ENCODE measurements around the gene CX3CL1.

GRCh38 chr16:57427824-57428223 is 55.5 kb downstream of the CX3CL1 start:
- TF ChIP-seq, protein P1, sequence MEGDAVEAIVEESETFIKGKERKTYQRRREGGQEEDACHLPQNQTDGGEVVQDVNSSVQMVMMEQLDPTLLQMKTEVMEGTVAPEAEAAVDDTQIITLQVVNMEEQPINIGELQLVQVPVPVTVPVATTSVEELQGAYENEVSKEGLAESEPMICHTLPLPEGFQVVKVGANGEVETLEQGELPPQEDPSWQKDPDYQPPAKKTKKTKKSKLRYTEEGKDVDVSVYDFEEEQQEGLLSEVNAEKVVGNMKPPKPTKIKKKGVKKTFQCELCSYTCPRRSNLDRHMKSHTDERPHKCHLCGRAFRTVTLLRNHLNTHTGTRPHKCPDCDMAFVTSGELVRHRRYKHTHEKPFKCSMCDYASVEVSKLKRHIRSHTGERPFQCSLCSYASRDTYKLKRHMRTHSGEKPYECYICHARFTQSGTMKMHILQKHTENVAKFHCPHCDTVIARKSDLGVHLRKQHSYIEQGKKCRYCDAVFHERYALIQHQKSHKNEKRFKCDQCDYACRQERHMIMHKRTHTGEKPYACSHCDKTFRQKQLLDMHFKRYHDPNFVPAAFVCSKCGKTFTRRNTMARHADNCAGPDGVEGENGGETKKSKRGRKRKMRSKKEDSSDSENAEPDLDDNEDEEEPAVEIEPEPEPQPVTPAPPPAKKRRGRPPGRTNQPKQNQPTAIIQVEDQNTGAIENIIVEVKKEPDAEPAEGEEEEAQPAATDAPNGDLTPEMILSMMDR (IDR thresholded peaks at IDR 0.05 in 2 of 3, conservative IDR thresholded peaks at IDR 0.05 in 1 of 3; ENCODE audit: borderline replicate concordance in 1 of 3, insufficient read depth in 1 of 3, low read depth in 2 of 3, low read length in 2 of 3), result no peak
- TF ChIP-seq RAD21 (IDR thresholded peaks at IDR 0.05; ENCODE audit: low read depth), result no peak
- no peak for TF ChIP-seq ZNF274 (IDR thresholded peaks at IDR 0.05; ENCODE audit: low read depth, low read length)
- no peak for TF ChIP-seq CEBPB (IDR thresholded peaks at IDR 0.05; ENCODE audit: low read depth)
- no peak for TF ChIP-seq MAX (IDR thresholded peaks at IDR 0.05)
- TF ChIP-seq ZFX (IDR thresholded peaks at IDR 0.05), result no peak
- TF ChIP-seq, protein P2, sequence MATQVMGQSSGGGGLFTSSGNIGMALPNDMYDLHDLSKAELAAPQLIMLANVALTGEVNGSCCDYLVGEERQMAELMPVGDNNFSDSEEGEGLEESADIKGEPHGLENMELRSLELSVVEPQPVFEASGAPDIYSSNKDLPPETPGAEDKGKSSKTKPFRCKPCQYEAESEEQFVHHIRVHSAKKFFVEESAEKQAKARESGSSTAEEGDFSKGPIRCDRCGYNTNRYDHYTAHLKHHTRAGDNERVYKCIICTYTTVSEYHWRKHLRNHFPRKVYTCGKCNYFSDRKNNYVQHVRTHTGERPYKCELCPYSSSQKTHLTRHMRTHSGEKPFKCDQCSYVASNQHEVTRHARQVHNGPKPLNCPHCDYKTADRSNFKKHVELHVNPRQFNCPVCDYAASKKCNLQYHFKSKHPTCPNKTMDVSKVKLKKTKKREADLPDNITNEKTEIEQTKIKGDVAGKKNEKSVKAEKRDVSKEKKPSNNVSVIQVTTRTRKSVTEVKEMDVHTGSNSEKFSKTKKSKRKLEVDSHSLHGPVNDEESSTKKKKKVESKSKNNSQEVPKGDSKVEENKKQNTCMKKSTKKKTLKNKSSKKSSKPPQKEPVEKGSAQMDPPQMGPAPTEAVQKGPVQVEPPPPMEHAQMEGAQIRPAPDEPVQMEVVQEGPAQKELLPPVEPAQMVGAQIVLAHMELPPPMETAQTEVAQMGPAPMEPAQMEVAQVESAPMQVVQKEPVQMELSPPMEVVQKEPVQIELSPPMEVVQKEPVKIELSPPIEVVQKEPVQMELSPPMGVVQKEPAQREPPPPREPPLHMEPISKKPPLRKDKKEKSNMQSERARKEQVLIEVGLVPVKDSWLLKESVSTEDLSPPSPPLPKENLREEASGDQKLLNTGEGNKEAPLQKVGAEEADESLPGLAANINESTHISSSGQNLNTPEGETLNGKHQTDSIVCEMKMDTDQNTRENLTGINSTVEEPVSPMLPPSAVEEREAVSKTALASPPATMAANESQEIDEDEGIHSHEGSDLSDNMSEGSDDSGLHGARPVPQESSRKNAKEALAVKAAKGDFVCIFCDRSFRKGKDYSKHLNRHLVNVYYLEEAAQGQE (IDR thresholded peaks at IDR 0.05; ENCODE audit: low read depth), result no peak
- no peak for TF ChIP-seq POLR2AphosphoS5 (IDR thresholded peaks at IDR 0.05; ENCODE audit: low read depth, low read length)
- TF ChIP-seq YY1 (IDR thresholded peaks at IDR 0.05; ENCODE audit: extremely low read depth, insufficient replicate concordance, low read depth, low read length), result no peak

Data from HCT116 (cell line).